ENCODE data around the gene OR2S2. TPM values are rescaled to one million over a fixed set of nuclear protein-coding genes. Genes with fewer than 3 reads are reported as not detected.

The OR2S2 gene
- total RNA-seq, 1 experiment from 2014 or later: not detected

DNA sequence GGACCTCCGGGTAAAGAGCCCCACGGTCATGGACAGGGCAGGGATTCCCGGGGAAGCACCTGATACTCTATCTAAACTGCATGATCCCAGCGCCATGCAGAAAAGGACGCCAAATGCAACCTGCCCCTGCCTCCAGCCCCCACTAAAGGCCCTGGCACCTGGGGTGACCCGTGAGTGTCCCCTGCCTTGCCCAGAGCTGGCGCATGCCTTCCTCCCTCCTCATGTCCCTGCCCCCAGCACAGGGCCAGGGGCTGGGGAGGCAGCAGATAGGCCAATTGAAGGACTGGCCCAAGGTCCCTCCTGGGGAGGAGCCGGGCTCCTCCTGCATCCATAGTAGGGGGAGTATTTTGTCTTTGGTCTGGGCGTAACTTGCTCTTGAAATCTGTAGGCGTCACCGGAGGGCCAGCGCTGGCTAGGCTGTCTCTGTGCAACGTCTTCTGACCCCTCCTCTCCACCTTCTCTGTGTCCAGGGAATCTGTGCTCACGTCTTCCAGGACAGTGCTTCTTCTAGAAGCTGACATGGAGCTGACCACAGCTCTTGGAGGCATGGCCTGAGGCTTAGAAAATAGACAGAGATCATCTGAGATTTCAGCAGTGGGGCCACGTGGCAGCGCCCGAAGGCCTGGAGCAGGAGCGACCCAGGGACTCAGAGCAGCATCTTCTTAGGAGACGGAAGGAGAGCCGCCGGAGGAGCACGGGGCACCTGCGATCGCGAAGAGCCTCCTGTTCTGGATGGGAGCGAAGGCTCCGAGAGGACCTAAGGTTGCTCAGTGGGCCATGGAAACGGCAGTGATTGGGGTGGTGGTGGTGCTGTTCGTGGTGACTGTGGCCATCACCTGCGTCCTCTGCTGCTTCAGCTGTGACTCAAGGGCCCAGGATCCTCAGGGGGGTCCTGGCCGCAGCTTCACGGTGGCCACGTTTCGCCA is 48.0 kb downstream of the OR2S2 start:
- no peak for DNase-seq (ENCODE audit: low read depth)

- DNase-seq (ENCODE audit: low read depth): no peak
These were observed 48.7 kb downstream of the OR2S2 start, which contains the start of gene SPAAR for GRCh38 chr9:35909274-35909673. TSS of gene SPAAR (plus strand) at chr9:35909490. CDS start at chr9:35910464, 974 bp downstream.

DNA sequence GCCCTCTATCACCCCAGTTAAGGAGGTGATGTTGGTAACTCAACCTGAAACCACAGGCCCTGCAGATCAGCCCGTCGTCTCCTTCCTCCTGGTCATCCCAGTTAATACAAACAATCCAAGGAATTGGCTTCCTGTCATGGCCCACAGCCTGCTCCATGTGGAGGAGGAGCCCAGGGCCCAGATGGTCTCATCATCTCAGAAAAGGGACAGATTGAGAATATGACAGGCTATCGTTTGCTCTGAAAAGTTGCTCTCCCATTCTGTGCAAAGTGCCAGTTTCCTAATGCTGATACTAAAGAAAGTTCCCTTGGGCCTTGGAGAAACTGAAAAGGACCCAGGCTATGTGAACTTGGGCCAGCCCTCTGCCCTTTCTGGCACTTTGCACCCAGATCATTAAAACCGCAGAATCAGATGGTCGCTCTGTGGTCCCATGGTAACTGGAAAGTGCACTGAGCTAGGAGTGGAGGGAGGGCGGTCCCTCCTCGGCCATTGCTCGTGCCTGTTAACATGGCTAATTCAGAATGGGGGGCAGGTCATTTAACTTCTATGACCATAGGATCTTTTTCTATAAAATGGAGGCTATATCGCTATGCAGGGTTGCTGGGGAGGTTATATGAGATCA is 49.3 kb downstream of the OR2S2 start:
- peak; percentile 54 for DNase-seq (ENCODE audit: low read depth)

DNA sequence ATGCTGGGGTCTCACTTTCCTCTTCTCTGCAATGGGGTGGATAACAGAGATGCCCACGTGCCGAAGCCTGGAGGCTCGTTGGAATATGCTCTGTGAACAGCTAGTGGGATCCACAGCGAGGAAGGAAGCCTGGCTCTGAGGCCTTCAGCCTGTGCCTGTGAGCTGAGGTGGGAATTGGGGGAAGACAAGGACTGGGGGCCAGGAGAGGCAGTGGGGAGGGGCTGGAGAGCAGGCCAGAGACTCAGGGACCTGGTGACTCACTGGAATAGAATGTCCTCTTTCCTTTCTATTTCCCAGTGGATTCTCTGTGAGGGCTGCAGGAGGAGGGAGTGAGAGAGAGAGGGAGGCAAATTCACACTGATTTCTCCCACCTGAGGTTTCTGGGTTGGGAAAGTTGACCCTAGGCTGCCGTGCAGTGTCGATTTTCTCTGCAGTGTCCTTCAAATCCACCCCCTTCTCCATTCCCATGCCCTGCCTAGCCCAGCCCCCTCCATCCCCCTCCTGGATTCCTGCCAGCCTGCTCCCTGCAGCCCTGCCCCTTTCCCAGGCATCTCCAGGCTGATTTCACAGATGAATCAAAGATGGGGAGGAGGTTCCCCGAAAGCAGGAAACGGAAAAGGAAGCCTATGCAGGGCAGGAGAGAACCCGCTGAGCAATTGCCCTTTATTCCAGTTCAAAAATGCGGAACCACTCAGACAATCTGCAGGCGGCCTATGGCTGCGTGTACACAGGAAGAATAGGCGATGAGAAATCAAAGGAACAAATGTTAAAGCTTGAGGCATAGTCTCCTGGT is 50.0 kb downstream of the OR2S2 start:
- DNase-seq (ENCODE audit: low read depth): peak; percentile 100

Other genes starting within 250 kb of the OR2S2 start
- gene TLN1, start 226.0 kb downstream of the OR2S2 start, total RNA-seq (2014; rRNA removed): 356 and 415 TPM in 2 replicates
- 87.9 and 108 TPM in 2 replicates for gene CREB3, start 225.5 kb downstream of the OR2S2 start, total RNA-seq (2014; rRNA removed)
- 26.4 and 29.9 TPM in 2 replicates for gene GBA2, start 208.9 kb downstream of the OR2S2 start, total RNA-seq (2014; rRNA removed)
- gene RGP1, start 208.9 kb downstream of the OR2S2 start, total RNA-seq (2014; rRNA removed): 13.5 and 17.4 TPM in 2 replicates
- gene MSMP, start 203.9 kb downstream of the OR2S2 start, total RNA-seq (2014; rRNA removed): not detected in 2 replicates
- 14.5 and 23.0 TPM in 2 replicates for gene NPR2, start 166.6 kb downstream of the OR2S2 start, total RNA-seq (2014; rRNA removed)
- gene SPAG8, start 145.9 kb downstream of the OR2S2 start, total RNA-seq (2014; rRNA removed): 0.98 and 1.4 TPM in 2 replicates
- 22.8 and 33.0 TPM in 2 replicates for gene HINT2, start 143.1 kb downstream of the OR2S2 start, total RNA-seq (2014; rRNA removed)
- gene FAM221B, start 129.4 kb downstream of the OR2S2 start, total RNA-seq (2014; rRNA removed): not detected in 2 replicates
- 2.8 and 3.6 TPM in 2 replicates for gene TMEM8B, start 128.9 kb downstream of the OR2S2 start, total RNA-seq (2014; rRNA removed)
- not detected in 2 replicates for gene OR13J1, start 87.8 kb downstream of the OR2S2 start, total RNA-seq (2014; rRNA removed)
- gene HRCT1, start 52.0 kb downstream of the OR2S2 start, total RNA-seq (2014; rRNA removed): 1.5 and 2.1 TPM in 2 replicates
- 0.17 and 0.38 TPM in 2 replicates for gene SPAAR, start 48.7 kb downstream of the OR2S2 start, total RNA-seq (2014; rRNA removed)
- 10.6 and 12.2 TPM in 2 replicates for gene RECK, start 78.8 kb upstream of the OR2S2 start, total RNA-seq (2014; rRNA removed)
- 29.6 and 38.3 TPM in 2 replicates for gene GLIPR2, start 178.6 kb upstream of the OR2S2 start, total RNA-seq (2014; rRNA removed)
- 1.2 and 1.8 TPM in 2 replicates for gene CCIN, start 211.2 kb upstream of the OR2S2 start, total RNA-seq (2014; rRNA removed)
- gene CLTA, start 232.8 kb upstream of the OR2S2 start, total RNA-seq (2014; rRNA removed): 418 and 464 TPM in 2 replicates